Ishikawa (cell line): ENCODE data around the gene AUTS2.

Experiments
- CEBPB ChIP-seq: IDR thresholded peaks from 2 replicates; pipeline ENCODE4 v1.6.1; 2012
- CREB1 ChIP-seq: IDR thresholded peaks from 2 replicates; pipeline ENCODE4 v1.6.1; 2012; ENCODE audit warnings: low read depth
- EGR1 ChIP-seq: IDR thresholded peaks from 2 replicates; pipeline ENCODE4 v1.6.1; 2012
- EP300 ChIP-seq: IDR thresholded peaks from 2 replicates; pipeline ENCODE4 v1.6.1; 2012; ENCODE audit warnings: borderline replicate concordance
- FOXM1 ChIP-seq: IDR thresholded peaks from 2 replicates; pipeline ENCODE4 v1.6.1; 2012; ENCODE audit warnings: low read depth, borderline replicate concordance
- MAX ChIP-seq: IDR thresholded peaks from 2 replicates; pipeline ENCODE4 v1.6.1; 2012
- NFIC ChIP-seq: IDR thresholded peaks from 2 replicates; pipeline ENCODE4 v1.6.1; 2012
- RAD21 ChIP-seq: IDR thresholded peaks from 2 replicates; pipeline ENCODE4 v1.6.1; 2012; ENCODE audit warnings: low read depth
- TAF1 ChIP-seq: IDR thresholded peaks from 2 replicates; pipeline ENCODE4 v1.6.1; 2012; ENCODE audit warnings: low read depth, mild to moderate bottlenecking
- TCF12 ChIP-seq: IDR thresholded peaks from 2 replicates; pipeline ENCODE4 v1.6.1; 2012; ENCODE audit warnings: low read depth
- TEAD4 ChIP-seq: IDR thresholded peaks from 2 replicates; pipeline ENCODE4 v1.6.1; 2012
- YY1 ChIP-seq: IDR thresholded peaks from 2 replicates; pipeline ENCODE4 v1.6.1; 2012; ENCODE audit warnings: low read depth
- ZBTB7A ChIP-seq: IDR thresholded peaks from 2 replicates; pipeline ENCODE4 v1.6.1; 2012; ENCODE audit warnings: low read depth
- TF ChIP-seq, protein P1 (sequence below): IDR thresholded peaks from 2 replicates; pipeline ENCODE4 v1.6.1; 2012; ENCODE audit warnings: low read depth, mild to moderate bottlenecking
- TF ChIP-seq, protein P2 (sequence below): IDR thresholded peaks from 2 replicates; pipeline ENCODE4 v1.6.1; 2012

Gene AUTS2

DNA sequence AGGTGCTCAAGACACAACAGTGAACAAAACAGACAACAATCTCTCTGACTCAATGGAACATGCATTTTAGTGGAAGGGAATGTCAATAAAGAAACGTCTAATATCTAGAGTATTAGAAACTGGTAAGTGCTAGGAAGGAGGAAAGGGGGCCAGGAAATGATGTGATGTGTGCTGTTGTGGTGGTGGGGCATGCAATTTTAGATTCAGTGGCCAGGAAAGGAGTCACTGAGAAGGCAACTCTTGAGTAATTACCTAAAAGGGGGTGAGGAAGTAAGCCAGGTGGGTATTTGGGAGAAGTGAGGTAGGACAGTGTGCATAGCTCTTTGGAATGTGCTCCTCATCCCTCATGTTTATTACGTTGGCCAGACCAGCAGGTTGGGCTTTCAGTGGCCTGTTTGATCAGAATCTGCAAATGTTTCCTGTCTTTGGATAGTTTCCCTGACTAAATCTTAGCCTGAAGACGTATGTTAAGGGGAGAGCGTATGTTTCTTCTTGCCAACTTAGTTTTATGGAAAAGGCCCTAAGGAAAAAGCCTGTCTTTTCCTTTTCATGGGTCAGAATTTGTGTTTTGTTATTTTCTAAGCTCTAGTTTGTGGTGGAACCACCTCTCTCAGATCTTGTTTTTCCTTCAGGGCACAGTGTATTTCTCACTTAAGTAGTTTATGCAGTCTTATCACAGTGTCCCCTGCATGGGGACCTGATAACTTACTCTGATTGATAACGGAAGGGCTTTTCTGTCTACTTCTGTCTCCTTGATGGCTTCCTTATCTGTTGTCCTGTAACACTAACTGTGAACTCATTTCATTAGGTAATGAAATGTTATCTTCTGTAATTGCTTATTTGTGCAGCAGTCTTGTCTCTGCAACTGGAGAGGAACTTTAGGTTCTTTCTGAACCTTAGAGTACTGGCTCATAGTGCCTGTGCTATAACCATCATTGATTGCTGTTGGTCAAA, 203.7 kb downstream of the AUTS2 start:
- TF ChIP-seq ZBTB7A (no peak), EP300 (no peak), TCF12 (no peak), NFIC (no peak), CREB1 (no peak), RAD21 (no peak), TAF1 (no peak), CEBPB (no peak), MAX (no peak), EGR1 (no peak), TEAD4 (no peak), YY1 (no peak), FOXM1 (no peak)
- TF ChIP-seq, protein P1, sequence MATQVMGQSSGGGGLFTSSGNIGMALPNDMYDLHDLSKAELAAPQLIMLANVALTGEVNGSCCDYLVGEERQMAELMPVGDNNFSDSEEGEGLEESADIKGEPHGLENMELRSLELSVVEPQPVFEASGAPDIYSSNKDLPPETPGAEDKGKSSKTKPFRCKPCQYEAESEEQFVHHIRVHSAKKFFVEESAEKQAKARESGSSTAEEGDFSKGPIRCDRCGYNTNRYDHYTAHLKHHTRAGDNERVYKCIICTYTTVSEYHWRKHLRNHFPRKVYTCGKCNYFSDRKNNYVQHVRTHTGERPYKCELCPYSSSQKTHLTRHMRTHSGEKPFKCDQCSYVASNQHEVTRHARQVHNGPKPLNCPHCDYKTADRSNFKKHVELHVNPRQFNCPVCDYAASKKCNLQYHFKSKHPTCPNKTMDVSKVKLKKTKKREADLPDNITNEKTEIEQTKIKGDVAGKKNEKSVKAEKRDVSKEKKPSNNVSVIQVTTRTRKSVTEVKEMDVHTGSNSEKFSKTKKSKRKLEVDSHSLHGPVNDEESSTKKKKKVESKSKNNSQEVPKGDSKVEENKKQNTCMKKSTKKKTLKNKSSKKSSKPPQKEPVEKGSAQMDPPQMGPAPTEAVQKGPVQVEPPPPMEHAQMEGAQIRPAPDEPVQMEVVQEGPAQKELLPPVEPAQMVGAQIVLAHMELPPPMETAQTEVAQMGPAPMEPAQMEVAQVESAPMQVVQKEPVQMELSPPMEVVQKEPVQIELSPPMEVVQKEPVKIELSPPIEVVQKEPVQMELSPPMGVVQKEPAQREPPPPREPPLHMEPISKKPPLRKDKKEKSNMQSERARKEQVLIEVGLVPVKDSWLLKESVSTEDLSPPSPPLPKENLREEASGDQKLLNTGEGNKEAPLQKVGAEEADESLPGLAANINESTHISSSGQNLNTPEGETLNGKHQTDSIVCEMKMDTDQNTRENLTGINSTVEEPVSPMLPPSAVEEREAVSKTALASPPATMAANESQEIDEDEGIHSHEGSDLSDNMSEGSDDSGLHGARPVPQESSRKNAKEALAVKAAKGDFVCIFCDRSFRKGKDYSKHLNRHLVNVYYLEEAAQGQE: no peak
- TF ChIP-seq, protein P2, sequence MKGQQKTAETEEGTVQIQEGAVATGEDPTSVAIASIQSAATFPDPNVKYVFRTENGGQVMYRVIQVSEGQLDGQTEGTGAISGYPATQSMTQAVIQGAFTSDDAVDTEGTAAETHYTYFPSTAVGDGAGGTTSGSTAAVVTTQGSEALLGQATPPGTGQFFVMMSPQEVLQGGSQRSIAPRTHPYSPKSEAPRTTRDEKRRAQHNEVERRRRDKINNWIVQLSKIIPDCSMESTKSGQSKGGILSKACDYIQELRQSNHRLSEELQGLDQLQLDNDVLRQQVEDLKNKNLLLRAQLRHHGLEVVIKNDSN: no peak

DNA sequence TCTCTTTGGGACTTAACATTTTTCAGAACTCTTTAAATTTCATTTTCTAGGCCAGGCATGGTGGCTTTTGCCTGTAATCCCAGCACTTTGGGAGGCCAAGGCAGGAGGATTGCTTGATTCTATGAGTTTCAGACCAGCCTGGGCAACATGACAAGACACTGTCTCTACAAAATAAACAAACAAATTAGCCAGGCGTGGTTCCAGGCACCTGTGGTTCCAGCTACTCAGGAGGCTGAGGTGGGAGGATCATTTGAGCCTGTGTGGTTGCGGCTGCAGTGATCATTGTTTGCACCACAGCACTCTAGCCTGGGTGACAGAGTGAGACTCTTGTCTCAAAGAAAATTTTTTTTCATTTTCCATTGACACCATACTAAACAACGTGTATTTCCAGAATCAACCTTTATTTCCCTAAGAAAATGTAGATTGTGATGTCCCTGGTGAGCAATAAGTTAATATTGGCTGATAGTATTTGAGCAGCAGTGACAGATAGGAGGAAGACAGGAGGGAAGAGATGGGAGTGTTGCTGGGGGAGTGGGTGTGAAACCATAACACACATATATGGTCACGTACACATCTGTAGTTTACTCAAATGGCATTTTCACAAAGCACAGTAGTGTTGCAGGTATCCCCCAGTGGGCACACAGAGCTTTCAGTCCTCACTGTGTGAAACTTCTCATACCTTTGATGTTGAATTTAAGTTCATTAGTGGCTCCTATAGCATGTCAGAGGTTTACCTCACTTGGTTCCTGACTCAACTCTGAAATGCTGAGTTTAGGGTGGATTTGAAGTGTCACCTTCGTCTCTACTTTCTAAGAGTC, 205.6 kb downstream of the AUTS2 start:
- TF ChIP-seq EGR1: no peak
- TF ChIP-seq ZBTB7A: no peak
- no peak for TF ChIP-seq EP300
- TF ChIP-seq, protein P2: no peak
- TF ChIP-seq NFIC: no peak
- no peak for TF ChIP-seq FOXM1
- no peak for TF ChIP-seq RAD21
- TF ChIP-seq TAF1: no peak
- no peak for TF ChIP-seq CEBPB
- no peak for TF ChIP-seq YY1
- TF ChIP-seq, protein P1: no peak
- no peak for TF ChIP-seq TEAD4
- TF ChIP-seq MAX: no peak
- TF ChIP-seq TCF12: no peak
- TF ChIP-seq CREB1: no peak

GRCh38 chr7:69804962-69805361, 206.7 kb downstream of the AUTS2 start:
- TF ChIP-seq ZBTB7A: no peak
- no peak for TF ChIP-seq EP300
- TF ChIP-seq, protein P2: no peak

DNA sequence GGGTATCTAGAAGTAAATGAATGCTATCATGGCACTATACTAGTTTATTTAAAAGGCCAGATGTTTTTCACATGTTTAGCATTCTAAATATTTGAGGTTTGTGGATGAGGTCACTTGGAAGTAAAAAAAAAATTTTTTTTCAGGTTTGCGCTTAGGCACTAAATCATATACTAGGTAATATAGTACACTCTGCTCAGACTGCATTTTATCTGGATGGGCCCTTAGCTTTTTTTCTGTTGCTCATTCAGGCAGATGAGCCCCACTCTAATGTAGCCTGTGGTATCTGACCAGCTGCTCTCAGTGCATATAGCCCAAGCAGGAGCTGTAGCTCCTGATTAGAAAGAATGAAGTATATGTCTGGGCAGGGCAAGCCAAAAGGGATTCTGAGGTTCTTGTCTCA, 210.1 kb downstream of the AUTS2 start:
- TF ChIP-seq RAD21 (no peak), YY1 (no peak), TEAD4 (no peak), NFIC (no peak), TCF12 (no peak)
- TF ChIP-seq, protein P1: no peak
- TF ChIP-seq, protein P2: no peak
